A549 (cell line): Measurements from ENCODE around the gene GMDS. TPM values are rescaled to one million over a fixed set of nuclear protein-coding genes. Genes with fewer than 3 reads are reported as not detected.
A peak's percentile ranks its signal among the peaks of the same experiment; 100 is the strongest.

ENCODE experiments used
- ATAC-seq, 2 experiments: fragments of 200-7000 bp in 1 of 2; fragments of >200 bp in 1 of 2; cut with Nextera tagmentation in 1 of 2; cut with Tn5 transposase in 1 of 2; 3 replicates each; pipeline versions ENCODE4 v1.8.0 to v1.9.1; 2018 to 2020; ENCODE audit warnings: mild to moderate bottlenecking in 1 of 2, moderate library complexity in 1 of 2
- CTCF ChIA-PET: fragments of 300-600 bp; sonication (Branson Sonifier 250); formaldehyde crosslinking; extraction: SDS; loops from one replicate; lab custom pipeline; 2021; ENCODE audit warnings: antibody characterized with exemption, inconsistent platforms; lab: Yijun Ruan, JAX
- POLR2A ChIA-PET: fragments of 350-600 bp; formaldehyde crosslinking; extraction: SDS; loops from one replicate; lab custom pipeline; 2021; ENCODE audit warnings: antibody characterized with exemption, inconsistent platforms; lab: Yijun Ruan, JAX
- DNase-seq, 2 experiments: peaks; one replicate each; pipeline versions ENCODE4 v3.0.0 to v3.0.0-alpha.2; 2011 to 2016; ENCODE audit warnings: low read depth in 1 of 2, low spot score in 1 of 2
- FAIRE-seq: peaks from 2 replicates; lab custom pipeline; 2011; peaks lifted over from hg19 to GRCh38; lab: Jason Lieb, UNC
- H3K27ac ChIP-seq, 2 experiments: fragments of >200 bp; sonication (Bioruptor Twin); formaldehyde crosslinking; 3 replicates each; pipeline ENCODE4 v1.5.1; 2016 to 2017
- H3K4me1 ChIP-seq: fragments of >200 bp; sonication (Bioruptor Twin); formaldehyde crosslinking; 3 replicates; pipeline ENCODE4 v1.6.1; 2016
- H3K4me2 ChIP-seq: fragments of >200 bp; sonication (Bioruptor Twin); formaldehyde crosslinking; 3 replicates; pipeline ENCODE4 v1.6.1; 2016
- H3K4me3 ChIP-seq: fragments of >200 bp; sonication (Bioruptor Twin); formaldehyde crosslinking; 3 replicates; pipeline ENCODE4 v1.5.1; 2016
- H3K9me3 ChIP-seq: fragments of >200 bp; sonication (Bioruptor Twin); formaldehyde crosslinking; 3 replicates; pipeline ENCODE4 v1.6.1; 2016
- ATOH8 ChIP-seq: fragments of 250-450 bp; sonication (Bioruptor Pico); IDR thresholded peaks from 2 replicates; pipeline ENCODE4 v1.5.0; 2020; ENCODE audit warnings: low read depth, mild to moderate bottlenecking, moderate library complexity
- BHLHE40 ChIP-seq: IDR thresholded peaks from 2 replicates; pipeline ENCODE4 v1.6.1; 2012; ENCODE audit warnings: low read depth, low read length, inconsistent platforms
- CEBPB ChIP-seq, 2 experiments: fragments of >200 bp in 1 of 2; sonication (Bioruptor Twin) in 1 of 2; formaldehyde crosslinking in 1 of 2; IDR thresholded peaks; 2 replicates each; pipeline ENCODE4 v1.6.1; 2012 to 2016
- EHMT2 ChIP-seq: fragments of 200-600 bp; sonication (generic); IDR thresholded peaks from 2 replicates; pipeline ENCODE4 v1.6.1; 2016; ENCODE audit warnings: antibody characterized with exemption, low read depth, mild to moderate bottlenecking, moderate library complexity
- ELK1 ChIP-seq: fragments of 150-350 bp; IDR thresholded peaks from 2 replicates; pipeline ENCODE4 v1.6.1; 2014; ENCODE audit warnings: low read depth, mild to moderate bottlenecking, low read length
- EP300 ChIP-seq, 2 experiments: fragments of >200 bp; sonication (Bioruptor Twin); formaldehyde crosslinking; IDR thresholded peaks; 2 replicates in 1 of 2; 3 replicates in 1 of 2; pipeline ENCODE4 v1.6.1; 2016 to 2017
- ESRRA ChIP-seq: fragments of 150-350 bp; IDR thresholded peaks from 2 replicates; pipeline ENCODE4 v1.6.1; 2014; ENCODE audit warnings: mild to moderate bottlenecking, low read length, borderline replicate concordance
- FOXS1 ChIP-seq: fragments of 250-450 bp; sonication (Bioruptor Pico); IDR thresholded peaks from 2 replicates; pipeline ENCODE4 v1.5.0; 2020; ENCODE audit warnings: mild to moderate bottlenecking, moderate library complexity
- JUNB ChIP-seq: fragments of >200 bp; sonication (Bioruptor Twin); formaldehyde crosslinking; IDR thresholded peaks from 2 replicates; pipeline ENCODE4 v1.6.1; 2016
- NR3C1 ChIP-seq: fragments of >200 bp; sonication (Bioruptor Twin); formaldehyde crosslinking; IDR thresholded peaks from 3 replicates; pipeline ENCODE4 v1.6.1; 2017
- RARB ChIP-seq: fragments of 250-450 bp; sonication (Bioruptor Pico); IDR thresholded peaks from 2 replicates; pipeline ENCODE4 v1.8.0; 2021; ENCODE audit warnings: mild to moderate bottlenecking, moderate library complexity
- RFX5 ChIP-seq: fragments of 450-650 bp; IDR thresholded peaks from 2 replicates; pipeline ENCODE4 v1.7.1; 2014; ENCODE audit warnings: antibody characterized with exemption, mild to moderate bottlenecking, moderate library complexity
- ZC3H11A ChIP-seq: fragments of 450-650 bp; IDR thresholded peaks from 2 replicates; pipeline ENCODE4 v1.6.1; 2014; ENCODE audit warnings: antibody characterized with exemption, mild to moderate bottlenecking
- ZFP36 ChIP-seq: fragments of 450-650 bp; IDR thresholded peaks from 2 replicates; pipeline ENCODE4 v1.6.1; 2014; ENCODE audit warnings: borderline replicate concordance; ENCODE audit not compliant: partially characterized antibody
- ZSCAN20 ChIP-seq: fragments of 250-450 bp; sonication (Bioruptor Pico); IDR thresholded peaks from 2 replicates; pipeline ENCODE4 v1.8.0; 2022; ENCODE audit warnings: mild to moderate bottlenecking, moderate library complexity
- WGBS: methylation state at CpG from one replicate; pipeline ENCODE4 v1.1.6; 2017; ENCODE audit errors: missing lambda C conversion rate; 5-methylcytosine and 5-hydroxymethylcytosine counted together
- polyA plus RNA-seq, 4 experiments: library from polyadenylated mRNA; depleted of rRNA in 3 of 4; stranded (reverse); fragments of >200 nt; fragmentation: RNase III in 1 of 4; extraction: RNeasy Plus Mini Kit Qiagen cat#74134 plus additional on column Dnase treatment in 1 of 4; gene quantifications; 2 replicates in 3 of 4; 3 replicates in 1 of 4; pipeline ENCODE4 v1.2.3, GENCODE V29; 2011 to 2017
- TF ChIP-seq, protein P1 (sequence below): fragments of 200-600 bp; sonication (generic); IDR thresholded peaks from 2 replicates; pipeline ENCODE4 v1.6.1; 2016; ENCODE audit warnings: antibody characterized with exemption, mild to moderate bottlenecking, moderate library complexity
- TF ChIP-seq, protein P2 (sequence below): IDR thresholded peaks from 2 replicates; pipeline ENCODE4 v1.6.1; 2012
- TF ChIP-seq, protein P3 (sequence below): fragments of 450-650 bp; IDR thresholded peaks from 2 replicates; pipeline ENCODE4 v1.6.1; 2014; ENCODE audit warnings: antibody characterized with exemption

GMDS gene
- polyA plus RNA-seq, 2 of the 4 experiments (the other 2 are of a cell fraction) = 9.9 to 12.4 TPM

GRCh38 chr6:1626481-1626880, 618.9 kb downstream of the GMDS start:
- no peaks in the 10 kb centered on the region for H3K4me1 ChIP-seq
- ChIA-PET POLR2A (no interaction called here), CTCF (interaction anchor here (0.8 to 1.2 kb wide), 3 partner anchors 9 to 478 kb away, joined by 3 to 5 read pairs (median 4); no protein-coding TSS in a partner anchor)
- TF ChIP-seq BHLHE40 (no peak), ESRRA (no peak), EP300 (IDR thresholded peaks at IDR 0.05) (no peak), RFX5 (no peak), ELK1 (no peak), FOXS1 (CRISPR knock-in tag) (no peak), ZC3H11A (no peak), ATOH8 (CRISPR knock-in tag) (no peak), NR3C1 (no peak), ZSCAN20 (CRISPR knock-in tag) (no peak), ZFP36 (no peak), JUNB (no peak), RARB (CRISPR knock-in tag) (no peak)
- TF ChIP-seq, protein P1, sequence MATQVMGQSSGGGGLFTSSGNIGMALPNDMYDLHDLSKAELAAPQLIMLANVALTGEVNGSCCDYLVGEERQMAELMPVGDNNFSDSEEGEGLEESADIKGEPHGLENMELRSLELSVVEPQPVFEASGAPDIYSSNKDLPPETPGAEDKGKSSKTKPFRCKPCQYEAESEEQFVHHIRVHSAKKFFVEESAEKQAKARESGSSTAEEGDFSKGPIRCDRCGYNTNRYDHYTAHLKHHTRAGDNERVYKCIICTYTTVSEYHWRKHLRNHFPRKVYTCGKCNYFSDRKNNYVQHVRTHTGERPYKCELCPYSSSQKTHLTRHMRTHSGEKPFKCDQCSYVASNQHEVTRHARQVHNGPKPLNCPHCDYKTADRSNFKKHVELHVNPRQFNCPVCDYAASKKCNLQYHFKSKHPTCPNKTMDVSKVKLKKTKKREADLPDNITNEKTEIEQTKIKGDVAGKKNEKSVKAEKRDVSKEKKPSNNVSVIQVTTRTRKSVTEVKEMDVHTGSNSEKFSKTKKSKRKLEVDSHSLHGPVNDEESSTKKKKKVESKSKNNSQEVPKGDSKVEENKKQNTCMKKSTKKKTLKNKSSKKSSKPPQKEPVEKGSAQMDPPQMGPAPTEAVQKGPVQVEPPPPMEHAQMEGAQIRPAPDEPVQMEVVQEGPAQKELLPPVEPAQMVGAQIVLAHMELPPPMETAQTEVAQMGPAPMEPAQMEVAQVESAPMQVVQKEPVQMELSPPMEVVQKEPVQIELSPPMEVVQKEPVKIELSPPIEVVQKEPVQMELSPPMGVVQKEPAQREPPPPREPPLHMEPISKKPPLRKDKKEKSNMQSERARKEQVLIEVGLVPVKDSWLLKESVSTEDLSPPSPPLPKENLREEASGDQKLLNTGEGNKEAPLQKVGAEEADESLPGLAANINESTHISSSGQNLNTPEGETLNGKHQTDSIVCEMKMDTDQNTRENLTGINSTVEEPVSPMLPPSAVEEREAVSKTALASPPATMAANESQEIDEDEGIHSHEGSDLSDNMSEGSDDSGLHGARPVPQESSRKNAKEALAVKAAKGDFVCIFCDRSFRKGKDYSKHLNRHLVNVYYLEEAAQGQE = no peak
- TF ChIP-seq, protein P2, sequence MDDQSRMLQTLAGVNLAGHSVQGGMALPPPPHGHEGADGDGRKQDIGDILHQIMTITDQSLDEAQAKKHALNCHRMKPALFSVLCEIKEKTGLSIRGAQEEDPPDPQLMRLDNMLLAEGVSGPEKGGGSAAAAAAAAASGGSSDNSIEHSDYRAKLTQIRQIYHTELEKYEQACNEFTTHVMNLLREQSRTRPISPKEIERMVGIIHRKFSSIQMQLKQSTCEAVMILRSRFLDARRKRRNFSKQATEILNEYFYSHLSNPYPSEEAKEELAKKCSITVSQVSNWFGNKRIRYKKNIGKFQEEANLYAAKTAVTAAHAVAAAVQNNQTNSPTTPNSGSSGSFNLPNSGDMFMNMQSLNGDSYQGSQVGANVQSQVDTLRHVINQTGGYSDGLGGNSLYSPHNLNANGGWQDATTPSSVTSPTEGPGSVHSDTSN = no peak
- TF ChIP-seq, protein P3, sequence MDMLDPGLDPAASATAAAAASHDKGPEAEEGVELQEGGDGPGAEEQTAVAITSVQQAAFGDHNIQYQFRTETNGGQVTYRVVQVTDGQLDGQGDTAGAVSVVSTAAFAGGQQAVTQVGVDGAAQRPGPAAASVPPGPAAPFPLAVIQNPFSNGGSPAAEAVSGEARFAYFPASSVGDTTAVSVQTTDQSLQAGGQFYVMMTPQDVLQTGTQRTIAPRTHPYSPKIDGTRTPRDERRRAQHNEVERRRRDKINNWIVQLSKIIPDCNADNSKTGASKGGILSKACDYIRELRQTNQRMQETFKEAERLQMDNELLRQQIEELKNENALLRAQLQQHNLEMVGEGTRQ = no peak
- ATAC-seq = no peak
- no peak overlapping the region for H3K4me2 ChIP-seq
- FAIRE-seq = no peak
- 73% methylated on average over 4 of the region's 4 CpGs for WGBS
- no peak for DNase-seq
- no peak overlapping the region for H3K4me3 ChIP-seq
- no peak overlapping the region for H3K27ac ChIP-seq
- H3K9me3 ChIP-seq = no peaks in the 10 kb centered on the region

DNA sequence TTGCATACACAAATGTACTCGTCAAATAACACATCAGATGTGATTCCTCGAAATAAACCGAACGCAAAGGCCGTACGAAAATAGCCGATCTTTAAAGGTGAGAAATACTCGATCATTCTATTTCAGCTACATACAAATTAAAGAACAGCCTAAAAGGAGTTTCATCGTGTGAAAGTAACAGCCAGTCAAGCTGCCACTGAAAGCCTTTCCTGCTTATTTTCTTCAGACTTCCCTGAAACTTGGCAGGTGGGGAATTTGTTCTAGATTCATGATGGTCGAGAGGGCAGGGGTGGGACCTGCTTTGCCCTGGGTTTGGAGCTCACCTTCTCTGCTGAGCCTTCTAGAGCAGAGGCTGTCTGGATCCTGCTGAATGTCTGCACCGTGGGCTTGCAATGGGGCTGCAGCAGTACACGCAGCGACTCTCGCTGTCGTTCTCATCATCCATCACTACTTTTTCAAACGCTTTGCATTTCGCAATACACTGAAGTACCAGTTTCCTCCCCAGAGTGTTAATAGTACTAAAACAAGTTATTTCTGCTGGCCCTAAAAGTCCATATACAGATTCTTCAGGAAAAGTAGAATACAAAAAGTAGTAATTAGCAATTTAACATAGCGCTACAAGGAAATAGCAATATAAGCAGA, 619.5 kb downstream of the GMDS start:
- POLR2A ChIA-PET = interaction anchor here (1.2 kb wide), 1 partner anchor 11 kb away, joined by 3 read pairs; no protein-coding TSS in a partner anchor
- FAIRE-seq = no peak
- peak in 1 of 2 experiments; percentile 38; a peak in 1 of 4 replicates for TF ChIP-seq CEBPB (IDR thresholded peaks at IDR 0.05)
- TF ChIP-seq EHMT2 = no peak
- TF ChIP-seq, all 56 proteins: peak for 1
- no peaks in the 10 kb centered on the region for H3K9me3 ChIP-seq
- H3K27ac ChIP-seq = no peak overlapping the region
- ATAC-seq (no peak), DNase-seq (no peak)
- no peaks in the 10 kb centered on the region for H3K4me1 ChIP-seq
- H3K4me2 ChIP-seq = no peak overlapping the region
- CTCF ChIA-PET = no interaction called here
- no peak overlapping the region for H3K4me3 ChIP-seq
- 91% methylated on average over 18 of the region's 18 CpGs for WGBS
